HCT116 (cell line): ENCODE results near the gene FKBP10. TPM values are rescaled to one million over a fixed set of nuclear protein-coding genes. Genes with fewer than 3 reads are reported as not detected.
A peak's percentile ranks its signal among the peaks of the same experiment; 100 is the strongest.

Source experiments
- ATAC-seq: fragments of 200-7000 bp; cut with Tn5 transposase; 2 replicates; pipeline ENCODE4 v1.9.1; 2020; ENCODE audit warnings: mild to moderate bottlenecking, moderate library complexity
- BruUV-seq: library from RNA; stranded (reverse); fragments of 400-500 nt; replicated peaks from 2 replicates; lab custom pipeline; 2021; lab: Mats Ljungman, UMichigan
- CTCF ChIA-PET: fragments of 300-600 bp; sonication (Branson Sonifier 250); formaldehyde crosslinking; loops from one replicate; lab custom pipeline; 2021; ENCODE audit warnings: antibody characterized with exemption; lab: Charles Lee
- POLR2A ChIA-PET: fragments of 300-600, 350-600 bp; sonication (Branson Sonifier 250); formaldehyde crosslinking; loops from one replicate; lab custom pipeline; 2021; ENCODE audit warnings: antibody characterized with exemption; lab: Charles Lee
- RAD21 ChIA-PET, 2 experiments: fragments of 300-600 bp; sonication (Branson Sonifier 250); formaldehyde crosslinking; loops; one replicate each; lab custom pipeline; 2023; ENCODE audit warnings: low total read pairs in 2 of 2; ENCODE audit not compliant: uncharacterized antibody in 2 of 2, unreplicated experiment in 2 of 2, low non-redundant PET in 1 of 2; lab: Charles Lee
- DNase-seq: peaks from one replicate; pipeline ENCODE4 v3.0.0-alpha.2; 2010; ENCODE audit warnings: low read depth, low spot score
- H2AFZ ChIP-seq: fragments of 200-600 bp; shearing (Covaris generic), sonication (generic); 2 replicates; pipeline ENCODE4 v1.6.1; 2017; ENCODE audit warnings: low read depth, mixed run types, mixed read lengths, antibody characterized with exemption, low read length; ENCODE audit not compliant: poor library complexity, severe bottlenecking
- H3K27ac ChIP-seq: 2 replicates; pipeline ENCODE4 v1.5.1; 2012; ENCODE audit warnings: low read depth, low read length
- H3K27me3 ChIP-seq: fragments of 200-600 bp; sonication (generic); 2 replicates; pipeline ENCODE4 v1.6.1; 2016; ENCODE audit warnings: mixed run types, low read length, mixed read lengths; ENCODE audit not compliant: insufficient read depth
- H3K36me3 ChIP-seq, 2 experiments: fragments of 200-500 bp in 1 of 2; fragments of 200-600 bp in 1 of 2; sonication (Bioruptor generic) in 1 of 2; sonication (generic) in 1 of 2; 2 replicates each; pipeline versions ENCODE4 v1.5.1 to v1.6.1; 2014 to 2016; ENCODE audit warnings: low read length in 2 of 2, inconsistent platforms in 1 of 2, mixed read lengths in 1 of 2, mixed run types in 1 of 2; ENCODE audit not compliant: insufficient read depth in 2 of 2, control insufficient read depth in 1 of 2
- H3K4me1 ChIP-seq, 2 experiments: fragments of 200-600 bp in 1 of 2; sonication (generic) in 1 of 2; 2 replicates each; pipeline versions ENCODE4 v1.5.1 to v1.6.1; 2012 to 2017; ENCODE audit warnings: low read length in 2 of 2, inconsistent platforms in 1 of 2, mild to moderate bottlenecking in 1 of 2, mixed read lengths in 1 of 2, mixed run types in 1 of 2, moderate library complexity in 1 of 2; ENCODE audit not compliant: insufficient read depth in 2 of 2, control insufficient read depth in 1 of 2
- H3K4me2 ChIP-seq: fragments of 200-600 bp; sonication (generic); 2 replicates; pipeline ENCODE4 v1.6.1; 2017; ENCODE audit warnings: mixed run types, low read length, mixed read lengths
- H3K4me3 ChIP-seq, 2 experiments: fragments of 200-600 bp in 1 of 2; sonication (generic) in 1 of 2; replicated peaks in 1 of 2; 2 replicates each; pipeline ENCODE4 v1.5.1; 2011 to 2016; ENCODE audit warnings: low read length in 2 of 2, control low read depth in 1 of 2, low read depth in 1 of 2, mild to moderate bottlenecking in 1 of 2, mixed read lengths in 1 of 2, mixed run types in 1 of 2
- H3K79me2 ChIP-seq: fragments of 200-600 bp; sonication (generic); 2 replicates; pipeline ENCODE4 v1.6.1; 2017; ENCODE audit warnings: mild to moderate bottlenecking, mixed run types, low read length, moderate library complexity, mixed read lengths; ENCODE audit not compliant: insufficient read depth
- H3K9ac ChIP-seq: fragments of 200-600 bp; sonication (generic); 2 replicates; pipeline ENCODE4 v1.6.1; 2016; ENCODE audit warnings: low read length, mixed read lengths
- H3K9me2 ChIP-seq: fragments of 200-600 bp; sonication (generic), shearing (Covaris generic); 2 replicates; pipeline ENCODE4 v1.6.1; 2017; ENCODE audit warnings: mixed run types, mild to moderate bottlenecking, moderate library complexity; ENCODE audit not compliant: insufficient read depth
- H3K9me3 ChIP-seq, 2 experiments: fragments of 200-500 bp in 1 of 2; fragments of 200-600 bp in 1 of 2; sonication (Bioruptor generic) in 1 of 2; sonication (generic) in 1 of 2; 2 replicates each; pipeline ENCODE4 v1.6.1; 2014 to 2017; ENCODE audit warnings: low read length in 2 of 2, mixed read lengths in 2 of 2, inconsistent platforms in 1 of 2, low read depth in 1 of 2, mild to moderate bottlenecking in 1 of 2, mixed run types in 1 of 2, moderate library complexity in 1 of 2; ENCODE audit not compliant: control insufficient read depth in 1 of 2, insufficient read depth in 1 of 2
- H4K20me1 ChIP-seq: fragments of 200-600 bp; sonication (generic), shearing (Covaris generic); 2 replicates; pipeline ENCODE4 v1.6.1; 2017; ENCODE audit warnings: mixed run types, mild to moderate bottlenecking, moderate library complexity; ENCODE audit not compliant: insufficient read depth
- CBX3 ChIP-seq: IDR thresholded peaks from 2 replicates; pipeline ENCODE4 v1.6.1; 2012; ENCODE audit warnings: low read depth
- CEBPB ChIP-seq: IDR thresholded peaks from 2 replicates; pipeline ENCODE4 v1.6.1; 2012; ENCODE audit warnings: low read depth
- EGR1 ChIP-seq: IDR thresholded peaks from 2 replicates; pipeline ENCODE4 v1.6.1; 2012; ENCODE audit warnings: low read depth
- ELF1 ChIP-seq: IDR thresholded peaks from 2 replicates; pipeline ENCODE4 v1.6.1; 2012; ENCODE audit warnings: low read depth, borderline replicate concordance
- EZH2 ChIP-seq: fragments of 200-600 bp; sonication (generic); IDR thresholded peaks from 2 replicates; pipeline ENCODE4 v1.6.1; 2017; ENCODE audit warnings: antibody characterized with exemption, mixed run types
- EZH2phosphoT487 ChIP-seq: fragments of 200-600 bp; IDR thresholded peaks from 2 replicates; pipeline ENCODE4 v1.6.1; 2018; ENCODE audit warnings: antibody characterized with exemption, borderline replicate concordance
- FOSL1 ChIP-seq: IDR thresholded peaks from 2 replicates; pipeline ENCODE4 v1.6.1; 2012; ENCODE audit warnings: low read depth
- JUND ChIP-seq: IDR thresholded peaks from 2 replicates; pipeline ENCODE4 v1.6.1; 2012
- POLR2A ChIP-seq: IDR thresholded peaks from 2 replicates; pipeline ENCODE4 v1.7.0; 2011; ENCODE audit warnings: borderline replicate concordance; ENCODE audit not compliant: insufficient read depth, insufficient read length; ENCODE audit errors: extremely low read depth
- POLR2AphosphoS5 ChIP-seq: IDR thresholded peaks from 2 replicates; pipeline ENCODE4 v1.6.1; 2011; ENCODE audit warnings: mild to moderate bottlenecking, low read depth, low read length, moderate library complexity
- RAD21 ChIP-seq: IDR thresholded peaks from 2 replicates; pipeline ENCODE4 v1.6.1; 2012; ENCODE audit warnings: low read depth, mild to moderate bottlenecking
- SIN3A ChIP-seq: IDR thresholded peaks from 2 replicates; pipeline ENCODE4 v1.6.1; 2012; ENCODE audit warnings: low read depth
- SP1 ChIP-seq: IDR thresholded peaks from 2 replicates; pipeline ENCODE4 v1.6.1; 2012; ENCODE audit warnings: low read depth
- SRF ChIP-seq: IDR thresholded peaks from 2 replicates; pipeline ENCODE4 v1.6.1; 2012; ENCODE audit warnings: low read depth
- TCF7L2 ChIP-seq: IDR thresholded peaks from 2 replicates; pipeline ENCODE4 v1.7.0; 2011; ENCODE audit warnings: borderline replicate concordance, inconsistent platforms; ENCODE audit not compliant: insufficient read depth, insufficient read length; ENCODE audit errors: extremely low read depth
- YY1 ChIP-seq: IDR thresholded peaks from 2 replicates; pipeline ENCODE4 v1.6.1; 2011; ENCODE audit warnings: low read length, low read depth, moderate library complexity, mild to moderate bottlenecking; ENCODE audit not compliant: insufficient replicate concordance; ENCODE audit errors: extremely low read depth
- ZBTB33 ChIP-seq: IDR thresholded peaks from 2 replicates; pipeline ENCODE4 v1.6.1; 2011; ENCODE audit warnings: mild to moderate bottlenecking, low read length, moderate library complexity; ENCODE audit not compliant: insufficient replicate concordance; ENCODE audit errors: extremely low read depth
- ZFX ChIP-seq: fragments of 450-650 bp; IDR thresholded peaks from 2 replicates; pipeline ENCODE4 v1.6.1; 2017
- ZNF274 ChIP-seq: fragments of 200-500 bp; sonication (Bioruptor generic); IDR thresholded peaks from 2 replicates; pipeline ENCODE4 v1.6.1; 2014; ENCODE audit warnings: mild to moderate bottlenecking, low read depth, low read length, inconsistent platforms
- intact Hi-C: fragments of 100-400 bp; cut with micrococcal nuclease; formaldehyde crosslinking; loops from 2 replicates; pipeline ENCODE4 v1.10.0; 2022
- total RNA-seq: library from RNA; stranded (reverse); gene quantifications from one replicate; pipeline ENCODE4 v1.2.1, GENCODE V29; 2021; ENCODE audit not compliant: unreplicated experiment
- TF ChIP-seq, protein P1 (sequence below): IDR thresholded peaks from 2 replicates; pipeline ENCODE4 v1.6.1; 2012
- TF ChIP-seq, protein P2 (sequence below): IDR thresholded peaks from 2 replicates; pipeline ENCODE4 v1.6.1; 2012
- TF ChIP-seq, protein P3 (sequence below): IDR thresholded peaks from 2 replicates; pipeline ENCODE4 v1.6.1; 2012; ENCODE audit warnings: low read depth

Gene FKBP10
- total RNA-seq, 1 experiment from 2014 or later = 78.5 TPM

DNA sequence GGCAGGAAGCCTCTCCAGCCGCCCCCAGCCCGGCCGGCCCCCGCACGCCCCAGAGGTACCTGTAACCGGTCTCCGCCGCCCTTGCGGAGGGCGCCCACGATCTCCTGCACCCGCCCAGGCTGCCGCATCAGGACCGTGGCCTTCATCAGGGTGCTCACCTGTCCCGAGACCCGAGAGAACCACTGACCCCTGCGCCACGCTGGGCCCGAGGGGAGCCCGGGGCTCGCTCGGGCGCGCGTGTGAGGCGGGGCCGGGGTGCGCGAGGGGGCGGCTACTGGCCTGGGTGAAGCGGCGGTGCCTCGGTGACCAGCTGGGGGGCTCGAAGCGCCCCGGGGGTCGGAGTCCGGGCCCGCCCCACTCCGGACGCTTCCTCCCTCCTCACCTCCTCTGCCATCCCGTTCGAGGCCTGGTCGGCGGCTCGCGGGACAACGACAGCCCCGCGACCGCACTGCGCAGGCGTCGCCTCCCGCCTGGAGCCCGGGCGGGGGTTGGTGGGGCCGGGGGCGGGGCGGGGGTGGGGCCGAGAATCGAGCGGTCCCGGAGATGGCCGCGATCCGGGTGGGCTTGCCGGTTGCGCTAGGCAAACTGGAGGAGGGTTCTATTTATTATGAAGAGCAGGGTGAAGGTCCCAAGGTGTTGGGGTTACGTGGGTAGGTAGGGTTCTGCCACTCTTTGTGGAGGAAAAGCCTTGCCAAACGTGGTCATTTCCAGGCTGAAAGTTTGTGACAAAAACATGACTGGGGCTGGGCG lies 23.2 kb downstream of the FKBP10 start, which contains the start of gene NT5C3B:
NT5C3B (minus strand) TSS at position 433 of the 750 bp plus-strand sequence; CDS start at position 394, 39 bp downstream.
- DNase-seq = peak; percentile 7
- peak within 1 kb of the TSS; percentile 74; the same call in 1 of the 2 replicates for H3K27ac ChIP-seq
- intact Hi-C loops = no loop called here
- peaks cover 22% of the 10 kb centered on the region for H3K79me2 ChIP-seq
- peaks cover 12 to 17% of the 10 kb centered on the region in 2 experiments; a peak in 2 of 4 replicates for H3K36me3 ChIP-seq
- H4K20me1 ChIP-seq = no peaks in the 10 kb centered on the region
- H3K9ac ChIP-seq = peak within 1 kb of the TSS; percentile 80
- H3K4me2 ChIP-seq = peak within 1 kb of the TSS; percentile 81
- no peaks in the 10 kb centered on the region for H3K27me3 ChIP-seq
- no peaks in the 10 kb centered on the region for H3K9me2 ChIP-seq
- H3K9me3 ChIP-seq = no peaks in the 10 kb centered on the region
- RAD21 ChIA-PET = no interaction called here
- no TSS peak for BruUV-seq
- peak; percentile 89 for ATAC-seq
- POLR2A ChIA-PET = no interaction called here
- CTCF ChIA-PET = no interaction called here
- peaks cover 4 to 15% of the 10 kb centered on the region in 2 experiments; a peak in 3 of 4 replicates for H3K4me1 ChIP-seq
- H3K4me3 ChIP-seq = peak within 1 kb of the TSS; percentile 78 to 86
- H2AFZ ChIP-seq = peak within 1 kb of the TSS; percentile 76
- TF ChIP-seq POLR2AphosphoS5 = peak; percentile 89
- TF ChIP-seq YY1 = peak; percentile 10
- peak; percentile 68 for TF ChIP-seq POLR2A
- TF ChIP-seq, protein P1, sequence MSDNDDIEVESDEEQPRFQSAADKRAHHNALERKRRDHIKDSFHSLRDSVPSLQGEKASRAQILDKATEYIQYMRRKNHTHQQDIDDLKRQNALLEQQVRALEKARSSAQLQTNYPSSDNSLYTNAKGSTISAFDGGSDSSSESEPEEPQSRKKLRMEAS = no peak
- no peak for TF ChIP-seq ELF1
- no peak for TF ChIP-seq ZNF274
- TF ChIP-seq ZFX = peak; percentile 91
- TF ChIP-seq JUND = no peak
- no peak for TF ChIP-seq TCF7L2
- TF ChIP-seq EZH2 = no peak
- no peak for TF ChIP-seq RAD21
- no peak for TF ChIP-seq SRF
- TF ChIP-seq, protein P2, sequence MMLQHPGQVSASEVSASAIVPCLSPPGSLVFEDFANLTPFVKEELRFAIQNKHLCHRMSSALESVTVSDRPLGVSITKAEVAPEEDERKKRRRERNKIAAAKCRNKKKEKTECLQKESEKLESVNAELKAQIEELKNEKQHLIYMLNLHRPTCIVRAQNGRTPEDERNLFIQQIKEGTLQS = no peak
- TF ChIP-seq SP1 = no peak
- TF ChIP-seq CEBPB = no peak
- no peak for TF ChIP-seq EZH2phosphoT487
- TF ChIP-seq SIN3A = no peak
- TF ChIP-seq FOSL1 = no peak
- TF ChIP-seq, protein P3, sequence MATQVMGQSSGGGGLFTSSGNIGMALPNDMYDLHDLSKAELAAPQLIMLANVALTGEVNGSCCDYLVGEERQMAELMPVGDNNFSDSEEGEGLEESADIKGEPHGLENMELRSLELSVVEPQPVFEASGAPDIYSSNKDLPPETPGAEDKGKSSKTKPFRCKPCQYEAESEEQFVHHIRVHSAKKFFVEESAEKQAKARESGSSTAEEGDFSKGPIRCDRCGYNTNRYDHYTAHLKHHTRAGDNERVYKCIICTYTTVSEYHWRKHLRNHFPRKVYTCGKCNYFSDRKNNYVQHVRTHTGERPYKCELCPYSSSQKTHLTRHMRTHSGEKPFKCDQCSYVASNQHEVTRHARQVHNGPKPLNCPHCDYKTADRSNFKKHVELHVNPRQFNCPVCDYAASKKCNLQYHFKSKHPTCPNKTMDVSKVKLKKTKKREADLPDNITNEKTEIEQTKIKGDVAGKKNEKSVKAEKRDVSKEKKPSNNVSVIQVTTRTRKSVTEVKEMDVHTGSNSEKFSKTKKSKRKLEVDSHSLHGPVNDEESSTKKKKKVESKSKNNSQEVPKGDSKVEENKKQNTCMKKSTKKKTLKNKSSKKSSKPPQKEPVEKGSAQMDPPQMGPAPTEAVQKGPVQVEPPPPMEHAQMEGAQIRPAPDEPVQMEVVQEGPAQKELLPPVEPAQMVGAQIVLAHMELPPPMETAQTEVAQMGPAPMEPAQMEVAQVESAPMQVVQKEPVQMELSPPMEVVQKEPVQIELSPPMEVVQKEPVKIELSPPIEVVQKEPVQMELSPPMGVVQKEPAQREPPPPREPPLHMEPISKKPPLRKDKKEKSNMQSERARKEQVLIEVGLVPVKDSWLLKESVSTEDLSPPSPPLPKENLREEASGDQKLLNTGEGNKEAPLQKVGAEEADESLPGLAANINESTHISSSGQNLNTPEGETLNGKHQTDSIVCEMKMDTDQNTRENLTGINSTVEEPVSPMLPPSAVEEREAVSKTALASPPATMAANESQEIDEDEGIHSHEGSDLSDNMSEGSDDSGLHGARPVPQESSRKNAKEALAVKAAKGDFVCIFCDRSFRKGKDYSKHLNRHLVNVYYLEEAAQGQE = no peak
- no peak for TF ChIP-seq CBX3
- no peak for TF ChIP-seq ZBTB33
- TF ChIP-seq EGR1 = no peak
